HL-60 (cell line): ENCODE measurements around the gene PRKCSH.

Experiments
- DNase-seq, 2 experiments: peaks; one replicate each; pipeline ENCODE4 v3.0.0-alpha.2; 2010 to 2020; ENCODE audit warnings: low read depth in 1 of 2, low spot score in 1 of 2
- H3K27ac ChIP-seq: fragments of 250-450 bp; sonication (Bioruptor Pico); replicated peaks from 2 replicates; pipeline ENCODE4 v1.5.1; 2020; ENCODE audit warnings: mild to moderate bottlenecking, moderate library complexity
- H3K27me3 ChIP-seq: fragments of 250-450 bp; sonication (Bioruptor Pico); 2 replicates; pipeline ENCODE4 v1.5.1; 2021; ENCODE audit warnings: mild to moderate bottlenecking, moderate library complexity; ENCODE audit not compliant: insufficient read depth, poor library complexity, severe bottlenecking
- H3K4me3 ChIP-seq: replicated peaks from 2 replicates; pipeline ENCODE4 v1.5.1; 2011; ENCODE audit warnings: mild to moderate bottlenecking, control low read depth, low read length; ENCODE audit not compliant: insufficient read depth
- GABPA ChIP-seq: IDR thresholded peaks from 2 replicates; pipeline ENCODE4 v1.6.1; 2012; ENCODE audit warnings: low read depth
- POLR2AphosphoS5 ChIP-seq: IDR thresholded peaks from 2 replicates; pipeline ENCODE4 v1.6.1; 2012; ENCODE audit warnings: low read depth
- SPI1 ChIP-seq: IDR thresholded peaks from 2 replicates; pipeline ENCODE4 v1.6.1; 2012; ENCODE audit warnings: low read depth, mild to moderate bottlenecking, borderline replicate concordance
- TF ChIP-seq, protein P1 (sequence below): IDR thresholded peaks from one replicate; pipeline ENCODE4 v1.5.1; 2011; ENCODE audit warnings: low read length, control low read depth, inconsistent platforms; ENCODE audit not compliant: insufficient read depth
- TF ChIP-seq, protein P2 (sequence below): IDR thresholded peaks from 2 replicates; pipeline ENCODE4 v1.6.1; 2012; ENCODE audit warnings: low read depth; ENCODE audit not compliant: insufficient replicate concordance

The PRKCSH gene

DNA sequence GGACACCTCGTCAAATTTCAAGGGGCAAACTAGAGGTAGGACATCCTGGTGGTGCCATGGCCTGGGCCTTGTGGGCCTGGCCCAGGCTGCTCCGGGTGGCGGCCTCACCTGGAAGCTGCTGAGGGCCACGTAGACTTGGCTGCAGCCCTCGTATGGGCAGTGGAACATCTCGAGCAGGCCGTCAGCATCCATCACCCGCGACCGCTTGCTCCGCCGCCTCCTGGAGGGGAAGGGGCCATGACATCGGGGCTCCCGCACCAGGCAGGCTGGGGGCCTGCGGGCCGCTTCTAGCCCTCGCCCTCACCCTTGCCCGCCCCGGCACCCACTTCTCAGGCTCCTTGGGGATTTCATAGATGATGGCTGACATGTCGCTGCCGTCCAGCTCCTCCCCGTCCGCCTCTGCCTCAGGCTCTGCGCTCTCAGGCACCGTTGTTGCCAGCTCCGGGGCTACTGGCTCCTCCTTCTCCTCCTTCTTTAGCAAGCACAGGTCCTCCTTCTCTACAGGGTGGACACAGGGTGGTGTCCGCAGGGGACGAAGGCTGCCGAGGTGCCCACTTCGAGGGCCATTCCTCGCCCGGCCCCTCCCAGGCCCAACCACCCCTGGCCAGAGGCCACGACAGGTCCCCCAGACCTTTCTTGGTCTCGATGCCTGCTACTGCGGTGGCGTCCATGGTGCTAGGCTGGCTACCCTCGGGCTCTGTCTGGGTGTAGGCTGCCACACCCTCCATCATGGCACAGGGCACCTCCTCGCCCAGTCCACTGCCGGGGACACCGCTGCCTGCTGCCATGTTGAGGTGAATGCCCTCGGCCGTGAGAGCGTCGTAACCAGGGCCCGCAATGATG, 51.4 kb downstream of the PRKCSH start:
- Histone ChIP-seq H3K27ac (no peak overlapping the region), H3K27me3 (peaks cover 5% of the 10 kb centered on the region), H3K4me3 (no peak overlapping the region)
- no peak for DNase-seq
- TF ChIP-seq SPI1 (no peak), POLR2AphosphoS5 (no peak), GABPA (no peak)
- TF ChIP-seq, protein P1, sequence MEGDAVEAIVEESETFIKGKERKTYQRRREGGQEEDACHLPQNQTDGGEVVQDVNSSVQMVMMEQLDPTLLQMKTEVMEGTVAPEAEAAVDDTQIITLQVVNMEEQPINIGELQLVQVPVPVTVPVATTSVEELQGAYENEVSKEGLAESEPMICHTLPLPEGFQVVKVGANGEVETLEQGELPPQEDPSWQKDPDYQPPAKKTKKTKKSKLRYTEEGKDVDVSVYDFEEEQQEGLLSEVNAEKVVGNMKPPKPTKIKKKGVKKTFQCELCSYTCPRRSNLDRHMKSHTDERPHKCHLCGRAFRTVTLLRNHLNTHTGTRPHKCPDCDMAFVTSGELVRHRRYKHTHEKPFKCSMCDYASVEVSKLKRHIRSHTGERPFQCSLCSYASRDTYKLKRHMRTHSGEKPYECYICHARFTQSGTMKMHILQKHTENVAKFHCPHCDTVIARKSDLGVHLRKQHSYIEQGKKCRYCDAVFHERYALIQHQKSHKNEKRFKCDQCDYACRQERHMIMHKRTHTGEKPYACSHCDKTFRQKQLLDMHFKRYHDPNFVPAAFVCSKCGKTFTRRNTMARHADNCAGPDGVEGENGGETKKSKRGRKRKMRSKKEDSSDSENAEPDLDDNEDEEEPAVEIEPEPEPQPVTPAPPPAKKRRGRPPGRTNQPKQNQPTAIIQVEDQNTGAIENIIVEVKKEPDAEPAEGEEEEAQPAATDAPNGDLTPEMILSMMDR = no peak
- TF ChIP-seq, protein P2, sequence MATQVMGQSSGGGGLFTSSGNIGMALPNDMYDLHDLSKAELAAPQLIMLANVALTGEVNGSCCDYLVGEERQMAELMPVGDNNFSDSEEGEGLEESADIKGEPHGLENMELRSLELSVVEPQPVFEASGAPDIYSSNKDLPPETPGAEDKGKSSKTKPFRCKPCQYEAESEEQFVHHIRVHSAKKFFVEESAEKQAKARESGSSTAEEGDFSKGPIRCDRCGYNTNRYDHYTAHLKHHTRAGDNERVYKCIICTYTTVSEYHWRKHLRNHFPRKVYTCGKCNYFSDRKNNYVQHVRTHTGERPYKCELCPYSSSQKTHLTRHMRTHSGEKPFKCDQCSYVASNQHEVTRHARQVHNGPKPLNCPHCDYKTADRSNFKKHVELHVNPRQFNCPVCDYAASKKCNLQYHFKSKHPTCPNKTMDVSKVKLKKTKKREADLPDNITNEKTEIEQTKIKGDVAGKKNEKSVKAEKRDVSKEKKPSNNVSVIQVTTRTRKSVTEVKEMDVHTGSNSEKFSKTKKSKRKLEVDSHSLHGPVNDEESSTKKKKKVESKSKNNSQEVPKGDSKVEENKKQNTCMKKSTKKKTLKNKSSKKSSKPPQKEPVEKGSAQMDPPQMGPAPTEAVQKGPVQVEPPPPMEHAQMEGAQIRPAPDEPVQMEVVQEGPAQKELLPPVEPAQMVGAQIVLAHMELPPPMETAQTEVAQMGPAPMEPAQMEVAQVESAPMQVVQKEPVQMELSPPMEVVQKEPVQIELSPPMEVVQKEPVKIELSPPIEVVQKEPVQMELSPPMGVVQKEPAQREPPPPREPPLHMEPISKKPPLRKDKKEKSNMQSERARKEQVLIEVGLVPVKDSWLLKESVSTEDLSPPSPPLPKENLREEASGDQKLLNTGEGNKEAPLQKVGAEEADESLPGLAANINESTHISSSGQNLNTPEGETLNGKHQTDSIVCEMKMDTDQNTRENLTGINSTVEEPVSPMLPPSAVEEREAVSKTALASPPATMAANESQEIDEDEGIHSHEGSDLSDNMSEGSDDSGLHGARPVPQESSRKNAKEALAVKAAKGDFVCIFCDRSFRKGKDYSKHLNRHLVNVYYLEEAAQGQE = no peak

DNA sequence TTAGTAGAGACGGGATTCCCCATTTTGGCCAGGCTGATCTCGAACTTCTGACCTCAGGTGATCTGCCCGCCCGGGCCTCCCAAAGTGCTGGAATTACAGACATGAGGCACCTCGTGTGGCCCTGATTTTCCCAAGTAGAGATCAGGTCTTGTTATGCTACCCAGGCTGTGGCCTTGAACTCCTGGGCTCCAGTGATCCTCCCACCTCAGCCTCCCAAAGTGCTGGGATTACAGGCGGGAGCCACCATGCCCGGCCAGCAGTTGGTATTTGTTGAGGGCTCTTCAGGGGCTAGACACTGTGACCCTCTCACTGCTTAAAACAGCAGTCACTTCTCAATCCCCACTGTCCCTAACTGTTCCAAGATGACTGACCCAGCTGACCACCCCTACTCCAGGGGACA, 53.9 kb downstream of the PRKCSH start:
- TF ChIP-seq, protein P1 = no peak
- TF ChIP-seq, protein P2 = no peak
- TF ChIP-seq POLR2AphosphoS5 (no peak), SPI1 (no peak), GABPA (no peak)
- Histone ChIP-seq H3K27ac (no peak overlapping the region), H3K4me3 (no peak overlapping the region), H3K27me3 (no peaks in the 10 kb centered on the region)
- DNase-seq = no peak

DNA sequence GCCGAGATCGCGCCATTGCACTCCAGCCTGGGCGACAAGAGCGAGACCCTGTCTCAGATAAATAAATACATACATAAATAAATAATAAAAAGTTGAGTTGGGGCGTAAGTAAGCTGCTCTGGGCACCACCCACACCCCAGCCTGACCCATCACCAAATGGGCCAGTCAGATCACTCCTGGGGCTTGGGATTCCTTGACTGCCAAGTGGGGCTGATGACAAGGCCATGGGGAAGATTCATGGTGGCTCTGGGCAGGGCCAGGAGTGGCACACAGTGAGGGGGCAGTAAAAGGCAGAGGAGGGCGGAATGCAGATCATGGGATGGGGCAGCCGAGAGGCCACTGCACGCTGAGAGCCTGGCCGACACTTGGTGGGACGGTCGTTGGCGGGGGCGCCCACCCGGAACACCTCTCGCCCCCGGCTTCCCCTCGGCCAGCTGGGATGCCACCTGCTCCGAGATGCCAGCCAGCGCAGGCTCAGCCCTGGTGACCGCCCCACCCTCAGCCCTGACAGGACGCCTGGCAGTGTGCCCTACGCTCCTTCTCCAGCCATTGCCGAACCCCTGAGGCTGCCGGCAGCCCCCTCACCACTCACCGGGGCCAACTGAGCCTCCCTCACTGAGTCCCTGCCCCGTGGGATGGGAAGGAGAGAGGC, 59.3 kb downstream of the PRKCSH start:
- Histone ChIP-seq H3K27me3 (no peaks in the 10 kb centered on the region), H3K4me3 (no peak overlapping the region), H3K27ac (no peak overlapping the region)
- DNase-seq = no peak
- TF ChIP-seq, protein P1 = no peak
- TF ChIP-seq POLR2AphosphoS5 = no peak
